ENCODE measurements around the gene IGF1R.

The IGF1R gene

DNA sequence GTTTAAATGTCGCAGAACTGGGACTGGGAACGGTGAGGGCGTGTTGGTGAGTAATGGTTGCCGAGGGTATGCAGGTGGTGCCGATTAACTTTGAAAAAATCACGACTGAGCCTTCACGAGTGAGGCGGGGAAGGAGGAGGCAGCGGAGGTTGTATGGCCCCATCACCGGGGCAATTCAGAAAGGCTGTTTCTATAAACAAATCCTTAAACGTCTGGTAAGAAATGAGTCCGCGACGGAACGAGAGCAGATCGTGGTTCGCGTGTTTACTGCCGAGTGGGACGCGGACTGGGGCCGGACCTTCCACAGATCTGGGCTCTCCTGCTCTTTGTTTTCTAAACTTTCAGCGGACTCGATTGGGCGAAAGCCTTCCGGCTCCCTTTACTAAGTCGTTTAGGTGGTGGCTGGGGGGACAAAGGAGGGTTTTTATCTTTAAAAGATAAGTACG is 2.7 kb downstream of the IGF1R start:
- no peaks in the 10 kb centered on the region; the same call in 1 of the 2 replicates for H3K36me3 ChIP-seq (ENCODE audit: low read depth)
- no peaks in the 10 kb centered on the region for H3K9me3 ChIP-seq (ENCODE audit: severe bottlenecking)
- TF ChIP-seq, protein P1, sequence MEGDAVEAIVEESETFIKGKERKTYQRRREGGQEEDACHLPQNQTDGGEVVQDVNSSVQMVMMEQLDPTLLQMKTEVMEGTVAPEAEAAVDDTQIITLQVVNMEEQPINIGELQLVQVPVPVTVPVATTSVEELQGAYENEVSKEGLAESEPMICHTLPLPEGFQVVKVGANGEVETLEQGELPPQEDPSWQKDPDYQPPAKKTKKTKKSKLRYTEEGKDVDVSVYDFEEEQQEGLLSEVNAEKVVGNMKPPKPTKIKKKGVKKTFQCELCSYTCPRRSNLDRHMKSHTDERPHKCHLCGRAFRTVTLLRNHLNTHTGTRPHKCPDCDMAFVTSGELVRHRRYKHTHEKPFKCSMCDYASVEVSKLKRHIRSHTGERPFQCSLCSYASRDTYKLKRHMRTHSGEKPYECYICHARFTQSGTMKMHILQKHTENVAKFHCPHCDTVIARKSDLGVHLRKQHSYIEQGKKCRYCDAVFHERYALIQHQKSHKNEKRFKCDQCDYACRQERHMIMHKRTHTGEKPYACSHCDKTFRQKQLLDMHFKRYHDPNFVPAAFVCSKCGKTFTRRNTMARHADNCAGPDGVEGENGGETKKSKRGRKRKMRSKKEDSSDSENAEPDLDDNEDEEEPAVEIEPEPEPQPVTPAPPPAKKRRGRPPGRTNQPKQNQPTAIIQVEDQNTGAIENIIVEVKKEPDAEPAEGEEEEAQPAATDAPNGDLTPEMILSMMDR (IDR thresholded peaks at IDR 0.05; ENCODE audit: poor library complexity, severe bottlenecking): no peak
- H3K4me3 ChIP-seq (ENCODE audit: severe bottlenecking): peak overlapping the region; percentile 96
- H3K27ac ChIP-seq (ENCODE audit: poor library complexity, severe bottlenecking): peak overlapping the region; percentile 85
- DNase-seq (ENCODE audit: low spot score) (no peak), ATAC-seq (ENCODE audit: low read depth) (no peak; the same call in 2 of the 3 replicates)
- peaks cover 43% of the 10 kb centered on the region for H3K4me1 ChIP-seq (ENCODE audit: insufficient read depth, poor library complexity, severe bottlenecking)
- no peaks in the 10 kb centered on the region for H3K27me3 ChIP-seq (ENCODE audit: insufficient read depth, poor library complexity, severe bottlenecking)

DNA sequence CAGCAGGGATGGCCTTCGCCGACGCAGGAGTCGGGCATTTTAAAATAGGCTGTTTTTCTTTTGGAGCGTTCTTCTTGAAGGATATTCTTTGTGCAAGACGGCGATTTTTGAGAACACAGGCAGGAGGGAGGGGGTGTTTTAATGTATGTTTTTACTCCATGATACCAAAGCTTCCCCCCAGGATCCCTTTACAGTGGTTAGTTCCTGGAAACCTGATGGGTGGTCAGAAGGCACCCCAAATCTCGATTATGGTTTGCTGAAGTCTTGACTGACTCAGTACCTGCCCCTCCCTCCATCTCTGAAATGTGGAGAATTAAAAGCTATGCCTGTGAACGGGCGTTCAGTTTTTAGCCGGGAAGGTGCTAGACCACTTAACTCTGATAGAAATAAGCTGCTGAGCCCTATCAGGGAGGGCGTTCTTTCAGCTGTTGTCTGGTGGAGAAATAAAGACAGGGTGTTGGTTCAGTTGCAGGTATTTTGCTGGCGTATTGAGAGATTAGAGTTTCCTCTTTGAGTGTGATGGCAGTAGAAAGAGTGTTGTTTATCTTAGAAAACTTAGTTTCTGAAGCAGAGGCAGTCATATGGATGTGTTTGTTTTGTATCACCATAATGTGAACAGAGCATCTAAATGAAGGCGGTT is 3.4 kb downstream of the IGF1R start:
- H3K27me3 ChIP-seq (ENCODE audit: insufficient read depth, poor library complexity, severe bottlenecking): no peaks in the 10 kb centered on the region
- H3K9me3 ChIP-seq (ENCODE audit: severe bottlenecking): no peaks in the 10 kb centered on the region
- TF ChIP-seq, protein P1 (IDR thresholded peaks at IDR 0.05; ENCODE audit: poor library complexity, severe bottlenecking): no peak
- H3K4me3 ChIP-seq (ENCODE audit: severe bottlenecking): peak overlapping the region; percentile 96
- H3K27ac ChIP-seq (ENCODE audit: poor library complexity, severe bottlenecking): peak overlapping the region; percentile 85
- H3K36me3 ChIP-seq (ENCODE audit: low read depth): no peaks in the 10 kb centered on the region; the same call in 1 of the 2 replicates
- peaks cover 45% of the 10 kb centered on the region for H3K4me1 ChIP-seq (ENCODE audit: insufficient read depth, poor library complexity, severe bottlenecking)
- DNase-seq (ENCODE audit: low spot score): no peak
- ATAC-seq (ENCODE audit: low read depth): peak; percentile 26

DNA sequence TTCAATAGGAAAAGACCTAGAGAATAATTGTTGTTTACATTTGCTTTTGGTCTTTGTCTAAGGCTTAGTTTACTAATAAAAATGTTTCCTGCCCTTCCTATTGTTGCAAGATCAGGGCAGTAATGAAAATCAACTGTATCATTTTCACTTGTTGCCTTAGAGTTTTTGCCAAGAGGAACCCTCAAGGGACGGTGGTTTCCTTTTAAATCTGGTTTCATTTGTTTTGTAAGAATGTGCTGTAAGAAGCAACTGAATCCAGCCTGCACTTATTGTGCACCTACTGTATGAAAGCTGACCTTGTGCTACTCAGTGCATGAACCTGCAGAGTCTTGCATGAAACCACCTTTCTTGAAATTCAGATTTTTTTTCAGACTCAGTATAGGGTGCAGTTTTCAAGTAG is 5.3 kb downstream of the IGF1R start:
- Histone ChIP-seq H3K4me1 (ENCODE audit: insufficient read depth, poor library complexity, severe bottlenecking) (peaks cover 64% of the 10 kb centered on the region), H3K27me3 (ENCODE audit: insufficient read depth, poor library complexity, severe bottlenecking) (no peaks in the 10 kb centered on the region), H3K36me3 (ENCODE audit: low read depth) (no peaks in the 10 kb centered on the region; the same call in 1 of the 2 replicates), H3K4me3 (ENCODE audit: severe bottlenecking) (peak overlapping the region; percentile 96), H3K27ac (ENCODE audit: poor library complexity, severe bottlenecking) (peak overlapping the region; percentile 85), H3K9me3 (ENCODE audit: severe bottlenecking) (no peaks in the 10 kb centered on the region)
- DNase-seq (ENCODE audit: low spot score) (no peak), ATAC-seq (ENCODE audit: low read depth) (no peak)
- TF ChIP-seq, protein P1 (IDR thresholded peaks at IDR 0.05; ENCODE audit: poor library complexity, severe bottlenecking): no peak

DNA sequence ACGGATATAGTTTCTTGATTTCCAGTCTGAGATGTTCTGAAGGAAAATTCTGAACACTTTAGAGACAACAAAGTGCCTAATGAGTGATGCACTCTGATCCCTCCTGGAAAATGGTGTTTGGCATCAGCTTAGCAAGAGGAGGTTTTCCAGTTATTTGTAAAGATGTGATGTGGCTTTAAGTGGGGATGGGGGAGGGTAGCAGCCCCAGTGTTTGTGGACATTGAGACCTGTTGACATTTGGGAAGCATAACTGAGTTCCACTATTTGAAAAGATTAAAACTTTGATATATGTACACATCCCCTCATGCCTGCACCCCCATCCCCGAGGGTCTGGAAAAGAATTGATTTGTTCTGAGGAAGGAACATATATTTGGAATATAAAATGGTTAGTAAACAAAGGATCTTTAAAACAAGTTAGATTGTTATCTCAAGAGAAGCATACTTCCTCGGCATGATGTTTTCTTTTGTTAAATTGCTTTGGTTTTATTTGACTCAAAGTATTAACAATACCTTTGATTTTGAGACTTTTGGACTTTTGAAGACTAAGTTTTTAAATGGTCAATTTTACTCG is 6.5 kb downstream of the IGF1R start:
- ATAC-seq (ENCODE audit: low read depth) (no peak), DNase-seq (ENCODE audit: low spot score) (no peak)
- H3K9me3 ChIP-seq (ENCODE audit: severe bottlenecking): no peaks in the 10 kb centered on the region
- H3K36me3 ChIP-seq (ENCODE audit: low read depth): no peaks in the 10 kb centered on the region; the same call in none of the 2 replicates
- peak overlapping the region; percentile 85 for H3K27ac ChIP-seq (ENCODE audit: poor library complexity, severe bottlenecking)
- H3K4me1 ChIP-seq (ENCODE audit: insufficient read depth, poor library complexity, severe bottlenecking): peaks cover 75% of the 10 kb centered on the region
- TF ChIP-seq, protein P1 (IDR thresholded peaks at IDR 0.05; ENCODE audit: poor library complexity, severe bottlenecking): no peak
- no peak overlapping the region for H3K4me3 ChIP-seq (ENCODE audit: severe bottlenecking)
- H3K27me3 ChIP-seq (ENCODE audit: insufficient read depth, poor library complexity, severe bottlenecking): no peaks in the 10 kb centered on the region

DNA sequence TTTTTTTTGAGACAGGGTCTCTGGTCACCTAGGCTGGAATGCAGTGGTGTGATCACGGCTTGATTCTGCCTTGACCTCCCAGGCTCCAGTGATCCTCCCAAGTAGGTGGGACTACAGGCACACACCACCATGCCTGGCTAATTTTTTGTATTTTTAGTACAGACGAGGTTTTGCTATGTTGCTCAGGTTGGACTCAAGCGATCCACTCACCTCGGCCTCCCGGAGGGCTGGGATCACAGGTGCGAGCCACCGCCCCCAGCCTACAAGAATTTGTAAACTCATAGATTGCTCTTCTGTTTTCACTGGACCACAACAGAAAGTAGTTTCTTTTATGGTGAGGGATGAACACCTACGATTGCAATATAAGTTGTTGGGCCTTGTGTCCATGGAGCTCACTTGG is 7.4 kb downstream of the IGF1R start:
- Histone ChIP-seq H3K27ac (ENCODE audit: poor library complexity, severe bottlenecking) (peak overlapping the region; percentile 85), H3K9me3 (ENCODE audit: severe bottlenecking) (no peaks in the 10 kb centered on the region), H3K4me1 (ENCODE audit: insufficient read depth, poor library complexity, severe bottlenecking) (peaks cover 75% of the 10 kb centered on the region), H3K27me3 (ENCODE audit: insufficient read depth, poor library complexity, severe bottlenecking) (no peaks in the 10 kb centered on the region), H3K4me3 (ENCODE audit: severe bottlenecking) (no peak overlapping the region), H3K36me3 (ENCODE audit: low read depth) (peaks cover 6% of the 10 kb centered on the region)
- no peak for ATAC-seq (ENCODE audit: low read depth)
- no peak for DNase-seq (ENCODE audit: low spot score)
- TF ChIP-seq, protein P1 (IDR thresholded peaks at IDR 0.05; ENCODE audit: poor library complexity, severe bottlenecking): no peak
